ENCODE results near the gene VASP. TPM values are rescaled to one million over a fixed set of nuclear protein-coding genes. Genes with fewer than 3 reads are reported as not detected.

VASP gene
- total RNA-seq, 4 donors from 2014 or later = 52.7 to 68.9 (median 56.5) TPM

DNA sequence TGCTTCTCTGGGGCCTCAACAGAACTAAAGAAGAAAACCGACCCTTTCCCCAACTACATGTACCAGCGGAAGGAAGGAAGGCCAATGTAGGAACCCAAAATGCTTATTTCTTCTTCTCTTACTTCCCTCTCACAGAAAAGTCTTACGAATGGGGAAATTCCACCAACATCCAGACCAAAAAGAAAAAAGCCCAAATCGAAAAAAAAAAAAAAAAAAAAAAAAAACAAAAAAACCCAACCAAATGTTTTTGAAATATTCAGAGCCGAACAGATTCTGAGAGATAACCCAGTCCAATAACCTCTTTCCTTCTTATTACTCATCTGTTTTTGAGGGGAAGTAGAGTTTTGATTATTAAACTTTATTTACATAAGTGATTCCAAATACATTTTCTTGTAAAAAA lies 5.2 kb upstream of the VASP start:
- H3K4me3 ChIP-seq (ENCODE audit: low read depth, poor library complexity, severe bottlenecking) = no peak overlapping the region
- TF ChIP-seq POLR2A (IDR thresholded peaks at IDR 0.05) = no peak
- TF ChIP-seq, protein P1, sequence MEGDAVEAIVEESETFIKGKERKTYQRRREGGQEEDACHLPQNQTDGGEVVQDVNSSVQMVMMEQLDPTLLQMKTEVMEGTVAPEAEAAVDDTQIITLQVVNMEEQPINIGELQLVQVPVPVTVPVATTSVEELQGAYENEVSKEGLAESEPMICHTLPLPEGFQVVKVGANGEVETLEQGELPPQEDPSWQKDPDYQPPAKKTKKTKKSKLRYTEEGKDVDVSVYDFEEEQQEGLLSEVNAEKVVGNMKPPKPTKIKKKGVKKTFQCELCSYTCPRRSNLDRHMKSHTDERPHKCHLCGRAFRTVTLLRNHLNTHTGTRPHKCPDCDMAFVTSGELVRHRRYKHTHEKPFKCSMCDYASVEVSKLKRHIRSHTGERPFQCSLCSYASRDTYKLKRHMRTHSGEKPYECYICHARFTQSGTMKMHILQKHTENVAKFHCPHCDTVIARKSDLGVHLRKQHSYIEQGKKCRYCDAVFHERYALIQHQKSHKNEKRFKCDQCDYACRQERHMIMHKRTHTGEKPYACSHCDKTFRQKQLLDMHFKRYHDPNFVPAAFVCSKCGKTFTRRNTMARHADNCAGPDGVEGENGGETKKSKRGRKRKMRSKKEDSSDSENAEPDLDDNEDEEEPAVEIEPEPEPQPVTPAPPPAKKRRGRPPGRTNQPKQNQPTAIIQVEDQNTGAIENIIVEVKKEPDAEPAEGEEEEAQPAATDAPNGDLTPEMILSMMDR (IDR thresholded peaks at IDR 0.05) = no peak
- DNase-seq (ENCODE audit: low spot score in 2 of 2) = no peak
- WGBS, 2 donors = 75% methylated on average over 5 of the region's 5 CpGs
- intact Hi-C loops (cut with DNase I; ENCODE audit: low total_unique reads) = no loop called here

DNA sequence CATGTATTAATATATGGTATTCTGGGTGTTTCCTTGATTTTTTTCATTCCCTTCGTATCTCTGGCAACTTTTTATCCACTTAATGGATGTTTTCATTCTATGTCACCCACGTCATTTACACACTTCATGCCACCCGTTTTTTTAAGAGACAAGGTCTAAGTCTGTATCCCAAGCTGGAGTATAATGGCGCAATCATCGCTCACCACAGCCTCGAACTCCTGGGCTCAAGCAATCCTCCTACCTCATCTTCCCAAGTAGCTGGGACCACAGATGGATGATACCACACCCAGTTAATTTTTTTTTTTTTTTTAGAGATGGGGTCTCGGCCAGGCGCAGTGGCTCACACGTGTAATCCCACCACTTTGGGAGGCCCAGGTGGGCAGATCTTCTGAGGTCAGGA lies 3.4 kb upstream of the VASP start:
- TF ChIP-seq POLR2A (IDR thresholded peaks at IDR 0.05) = no peak
- TF ChIP-seq, protein P1 (IDR thresholded peaks at IDR 0.05) = no peak
- DNase-seq (ENCODE audit: low spot score in 2 of 2) = no peak
- 87 to 90% methylated on average over 9 of the region's 9 CpGs for WGBS, 2 donors
- intact Hi-C loops (cut with DNase I; ENCODE audit: low total_unique reads) = no loop called here
- H3K4me3 ChIP-seq (ENCODE audit: low read depth, poor library complexity, severe bottlenecking) = no peak overlapping the region

DNA sequence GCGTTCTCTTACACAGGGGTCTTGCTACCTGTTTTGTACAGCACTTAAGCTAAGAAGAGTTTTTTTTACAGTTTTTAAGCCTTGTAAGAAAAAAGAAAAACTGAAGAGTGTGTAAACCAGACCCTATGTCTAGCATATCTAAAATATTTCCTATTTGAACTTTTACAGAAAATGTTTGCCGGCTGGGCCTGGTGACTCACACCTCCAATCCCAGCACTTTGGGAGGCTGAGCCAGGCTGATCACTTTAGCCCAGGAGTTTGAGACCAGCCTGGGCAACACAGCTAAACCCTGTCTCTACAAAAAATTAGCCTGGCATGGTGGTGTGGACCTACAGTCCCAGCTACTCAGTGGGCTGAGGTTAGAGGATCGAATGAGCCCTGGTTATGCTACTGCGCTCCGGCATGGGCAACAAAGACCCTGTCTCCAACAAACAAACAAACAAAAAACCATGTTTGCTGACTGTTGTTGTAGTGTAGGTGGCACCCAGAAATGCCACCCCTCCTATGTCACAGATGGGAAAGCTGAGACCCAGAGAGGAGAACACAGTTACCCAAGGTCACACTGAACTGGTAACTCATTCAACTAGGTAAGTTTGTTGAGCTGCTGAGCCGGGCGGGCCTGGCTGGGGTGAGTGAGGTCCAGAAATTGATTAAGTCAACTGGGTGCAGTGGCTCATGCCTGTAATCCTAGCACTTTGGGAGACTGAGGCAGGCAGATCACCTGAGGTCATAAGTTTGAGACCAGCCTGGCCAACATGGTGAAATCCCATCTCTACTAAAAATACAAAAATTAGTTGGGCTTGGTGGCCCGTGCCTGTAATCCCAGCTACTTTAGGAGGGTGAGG lies 1.9 kb upstream of the VASP start:
- no peak for DNase-seq (ENCODE audit: low spot score in 2 of 2)
- TF ChIP-seq, protein P1 (IDR thresholded peaks at IDR 0.05) = no peak
- no peak for TF ChIP-seq POLR2A (IDR thresholded peaks at IDR 0.05)
- H3K4me3 ChIP-seq (ENCODE audit: low read depth, poor library complexity, severe bottlenecking) = no peak overlapping the region
- WGBS, 2 donors = 78 to 79% methylated on average over 8 of the region's 8 CpGs
- intact Hi-C loops (cut with DNase I; ENCODE audit: low total_unique reads) = no loop called here

DNA sequence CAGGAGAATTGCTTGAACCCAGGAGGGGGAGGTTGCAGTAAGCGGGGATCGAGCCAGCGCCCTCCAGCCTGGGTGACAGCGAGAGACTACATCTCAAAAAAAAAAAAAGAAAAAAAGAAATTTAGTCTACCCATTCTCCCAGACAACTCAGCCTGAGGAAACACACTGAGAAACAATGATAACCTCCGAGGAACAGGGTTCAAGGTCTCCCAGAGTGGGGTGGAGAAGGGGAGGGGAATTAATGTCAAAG lies 1.4 kb upstream of the VASP start:
- 51 to 66% methylated on average over 5 of the region's 5 CpGs for WGBS, 2 donors
- intact Hi-C loops (cut with DNase I; ENCODE audit: low total_unique reads) = no loop called here
- no peak for DNase-seq (ENCODE audit: low spot score in 2 of 2)
- H3K4me3 ChIP-seq (ENCODE audit: low read depth, poor library complexity, severe bottlenecking) = no peak overlapping the region
- no peak for TF ChIP-seq POLR2A (IDR thresholded peaks at IDR 0.05)
- TF ChIP-seq, protein P1 (IDR thresholded peaks at IDR 0.05) = no peak

DNA sequence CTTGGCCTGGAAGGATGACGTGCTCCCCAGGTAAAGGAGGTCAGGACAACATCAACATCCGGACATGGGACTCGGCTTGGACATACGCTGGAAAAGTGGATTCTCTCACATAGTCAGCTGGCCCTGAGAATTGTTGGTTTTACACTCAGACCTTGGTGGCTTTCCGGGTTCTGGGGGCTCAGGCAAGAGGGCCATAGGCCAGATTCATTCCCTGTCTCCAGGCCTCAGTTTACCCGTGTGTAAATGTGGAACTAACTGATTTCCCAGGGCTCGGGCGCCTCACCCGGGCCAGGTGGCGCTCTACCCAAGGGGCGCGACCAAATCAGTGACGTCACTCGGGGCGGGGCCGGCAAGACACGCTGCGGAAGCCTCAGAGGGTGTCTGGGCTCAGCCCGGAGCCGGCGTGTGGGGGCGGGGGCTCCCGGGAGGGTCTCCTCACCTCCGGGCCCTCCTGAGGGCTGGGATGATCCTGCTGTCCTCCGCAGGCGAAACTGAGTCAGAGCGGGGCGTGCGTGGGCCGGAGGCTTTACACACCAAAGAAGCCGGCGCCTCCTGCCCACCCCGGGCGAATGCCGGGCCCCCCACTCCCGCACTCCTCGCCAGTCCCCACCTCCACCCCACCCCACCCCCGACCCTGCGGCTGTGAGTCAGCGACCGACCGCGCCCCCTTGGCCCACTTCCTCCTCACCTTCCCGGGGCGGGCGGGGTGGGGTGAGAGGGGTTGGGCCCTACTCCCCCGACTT lies 862 bp upstream of the VASP start:
- H3K4me3 ChIP-seq (ENCODE audit: low read depth, poor library complexity, severe bottlenecking) = peak overlapping the region; percentile 90
- 1 to 2% methylated on average over 11 to 38 of the region's 47 CpGs for WGBS, 2 donors
- intact Hi-C loops (cut with DNase I; ENCODE audit: low total_unique reads) = no loop called here
- DNase-seq (ENCODE audit: low spot score in 2 of 2) = peak; percentile 92 to 99
- TF ChIP-seq, protein P1 (IDR thresholded peaks at IDR 0.05) = no peak
- TF ChIP-seq POLR2A (IDR thresholded peaks at IDR 0.05) = peak in 1 of 2 donors; percentile 39

All from lower leg skin (tissue), 4 donors.